HepG2 (cell line): Measurements from ENCODE around the gene LCP2. TPM values are rescaled to one million over a fixed set of nuclear protein-coding genes. Genes with fewer than 3 reads are reported as not detected.

Experiments used
- ATAC-seq: fragments of 200-7000 bp; cut with Tn5 transposase; 3 replicates; pipeline ENCODE4 v1.9.1; 2020; ENCODE audit warnings: mild to moderate bottlenecking, moderate library complexity
- BruUV-seq: library from RNA; stranded (reverse); fragments of 400-500 nt; replicated peaks from 2 replicates; lab custom pipeline; 2021; lab: Mats Ljungman, UMichigan
- CTCF ChIA-PET: fragments of 300-600 bp; formaldehyde crosslinking; extraction: SDS; loops from one replicate; lab custom pipeline; 2021; ENCODE audit warnings: low total read pairs, inconsistent platforms, low intra/inter-chr PET ratio; lab: Yijun Ruan, JAX
- POLR2A ChIA-PET: fragments of 350-600 bp; sonication (Branson Sonifier 250); formaldehyde crosslinking; loops from one replicate; lab custom pipeline; 2020; ENCODE audit warnings: antibody characterized with exemption, inconsistent platforms; lab: Yijun Ruan, JAX
- DNase-seq: peaks from one replicate; pipeline ENCODE4 v3.0.0-alpha.2; 2015; ENCODE audit warnings: low spot score
- FAIRE-seq: peaks from 3 replicates; lab custom pipeline; 2011; peaks lifted over from hg19 to GRCh38; lab: Jason Lieb, UNC
- H2AFZ ChIP-seq: one replicate; pipeline ENCODE4 v1.6.1; 2011; ENCODE audit warnings: low read length, inconsistent platforms
- H3K27ac ChIP-seq: fragments of 300-600 bp; 3 replicates; pipeline ENCODE4 v1.8.0; 2011; ENCODE audit warnings: mixed run types, mild to moderate bottlenecking, mixed read lengths, low read length, inconsistent platforms; ENCODE audit not compliant: insufficient read depth; ENCODE audit errors: extremely low read length
- H3K27me3 ChIP-seq, 2 experiments: fragments of 200-600 bp in 1 of 2; 2 replicates in 1 of 2; 3 replicates in 1 of 2; pipeline versions ENCODE4 v1.6.0 to v1.8.0; 2011; ENCODE audit warnings: low read length in 2 of 2, mild to moderate bottlenecking in 2 of 2, moderate library complexity in 2 of 2, inconsistent platforms in 1 of 2; ENCODE audit not compliant: insufficient read depth in 2 of 2, control insufficient read depth in 1 of 2
- H3K36me3 ChIP-seq, 2 experiments: fragments of 200-600 bp in 1 of 2; replicated peaks in 1 of 2; 2 replicates in 1 of 2; 3 replicates in 1 of 2; pipeline versions ENCODE4 v1.5.1 to v1.8.0; 2011; ENCODE audit warnings: low read length in 2 of 2, inconsistent platforms in 1 of 2; ENCODE audit not compliant: insufficient read depth in 2 of 2, control insufficient read depth in 1 of 2
- H3K4me1 ChIP-seq: 2 replicates; pipeline ENCODE4 v1.5.1; 2012; ENCODE audit warnings: low read length, inconsistent platforms; ENCODE audit not compliant: insufficient read depth
- H3K4me2 ChIP-seq: 2 replicates; pipeline ENCODE4 v1.6.0; 2011; ENCODE audit warnings: low read depth, low read length, inconsistent platforms
- H3K4me3 ChIP-seq, 3 experiments: fragments of 200-600 bp in 1 of 3; sonication (generic), shearing (Covaris generic) in 1 of 3; replicated peaks in 1 of 3; 2 replicates each; pipeline ENCODE4 v1.5.1; 2011 to 2016; ENCODE audit warnings: low read length in 3 of 3, inconsistent platforms in 2 of 3, low read depth in 2 of 3, mild to moderate bottlenecking in 2 of 3, control low read depth in 1 of 3, mixed read lengths in 1 of 3; ENCODE audit not compliant: insufficient read depth in 1 of 3
- H3K79me2 ChIP-seq: one replicate; pipeline ENCODE4 v1.6.1; 2011; ENCODE audit warnings: low read length, inconsistent platforms; ENCODE audit not compliant: insufficient read depth
- H3K9ac ChIP-seq: 2 replicates; pipeline ENCODE4 v1.6.0; 2011; ENCODE audit warnings: mild to moderate bottlenecking, low read depth, low read length, inconsistent platforms; ENCODE audit not compliant: insufficient read depth
- H3K9me3 ChIP-seq: 2 replicates; pipeline ENCODE4 v1.5.1; 2012; ENCODE audit warnings: mild to moderate bottlenecking, low read length
- H4K20me1 ChIP-seq: 2 replicates; pipeline ENCODE4 v1.6.0; 2011; ENCODE audit warnings: inconsistent platforms, mild to moderate bottlenecking, low read length, moderate library complexity; ENCODE audit not compliant: insufficient read depth
- CBX2 ChIP-seq, 2 experiments: fragments of 200-600 bp in 1 of 2; sonication (generic); formaldehyde crosslinking in 1 of 2; IDR thresholded peaks; 2 replicates each; pipeline versions ENCODE4 v1.7.0 to v1.8.1; 2018 to 2022; ENCODE audit warnings: low read depth in 2 of 2, low read length in 1 of 2, mild to moderate bottlenecking in 1 of 2, missing genetic modification reagents in 1 of 2
- CREM ChIP-seq, 2 experiments: sonication (generic) in 1 of 2; formaldehyde crosslinking in 1 of 2; IDR thresholded peaks; 2 replicates each; pipeline versions ENCODE4 v1.4.0 to v1.6.1; 2016 to 2020; ENCODE audit warnings: antibody characterized with exemption in 1 of 2, mild to moderate bottlenecking in 1 of 2, missing genetic modification reagents in 1 of 2
- DNMT1 ChIP-seq: sonication (generic); formaldehyde crosslinking; IDR thresholded peaks from 2 replicates; pipeline ENCODE4 v1.5.1; 2020; ENCODE audit warnings: mild to moderate bottlenecking, missing genetic modification reagents
- NFIB ChIP-seq: sonication (generic); formaldehyde crosslinking; IDR thresholded peaks from 2 replicates; pipeline ENCODE4 v1.9.0; 2021; ENCODE audit warnings: missing genetic modification reagents, mild to moderate bottlenecking, borderline replicate concordance
- RBM39 ChIP-seq: fragments of 200-400 bp; formaldehyde crosslinking; IDR thresholded peaks from one replicate; pipeline ENCODE4 v1.6.1; 2018; ENCODE audit warnings: antibody characterized with exemption, mild to moderate bottlenecking, low read depth, low read length; ENCODE audit not compliant: poor library complexity, severe bottlenecking
- RCOR2 ChIP-seq: IDR thresholded peaks from 2 replicates; pipeline ENCODE4 v1.6.1; 2016; ENCODE audit warnings: missing biosample characterization, missing genetic modification reagents
- TBP ChIP-seq: sonication (generic); formaldehyde crosslinking; IDR thresholded peaks from 2 replicates; pipeline ENCODE4 v1.5.0; 2020; ENCODE audit warnings: missing genetic modification reagents
- ZKSCAN1 ChIP-seq: fragments of 150-350 bp; IDR thresholded peaks from 2 replicates; pipeline ENCODE4 v1.6.1; 2014; ENCODE audit warnings: low read length
- ZNF337 ChIP-seq: sonication (generic); formaldehyde crosslinking; IDR thresholded peaks from 2 replicates; pipeline ENCODE4 v1.5.1; 2020; ENCODE audit warnings: missing genetic modification reagents, low read depth, mild to moderate bottlenecking, borderline replicate concordance
- ZNF510 ChIP-seq: sonication (generic); formaldehyde crosslinking; IDR thresholded peaks from 2 replicates; pipeline ENCODE4 v1.4.0; 2020; ENCODE audit warnings: low read depth, mild to moderate bottlenecking, missing genetic modification reagents
- ZNF7 ChIP-seq: IDR thresholded peaks from 2 replicates; pipeline ENCODE4 v1.6.1; 2016; ENCODE audit warnings: missing biosample characterization, missing genetic modification reagents
- ZNF747 ChIP-seq: sonication (generic); formaldehyde crosslinking; IDR thresholded peaks from 2 replicates; pipeline ENCODE4 v1.8.1; 2023; ENCODE audit warnings: missing genetic modification reagents, mild to moderate bottlenecking, borderline replicate concordance
- ZNF781 ChIP-seq: sonication (generic); formaldehyde crosslinking; IDR thresholded peaks from 2 replicates; pipeline ENCODE4 v1.5.1; 2020; ENCODE audit warnings: borderline replicate concordance, mild to moderate bottlenecking, missing genetic modification reagents; ENCODE audit errors: not compliant biosample characterization
- WGBS: methylation state at CpG from one replicate; pipeline ENCODE4 v1.1.6; 2017; ENCODE audit warnings: low lambda C conversion rate; 5-methylcytosine and 5-hydroxymethylcytosine counted together
- in situ Hi-C: cut with HindIII; loops from 2 replicates; pipeline ENCODE4 v1.10.0; 2017; ENCODE audit warnings: low pct_unique_long_range_greater_than_20kb; ENCODE audit not compliant: extremely low pct_ligation_motif_present
- intact Hi-C: fragments of 100-400 bp; cut with micrococcal nuclease; formaldehyde crosslinking; loops from one replicate; pipeline ENCODE4 v1.10.0; 2022; ENCODE audit not compliant: unreplicated experiment
- polyA plus RNA-seq, 8 experiments: library from polyadenylated mRNA; depleted of rRNA in 3 of 8; stranded (reverse) in 7 of 8; unstranded in 1 of 8; fragments of >200 nt; fragmentation: Illumina TruSeq in 4 of 8; extraction: Trizol in 4 of 8; gene quantifications; 2 replicates each; pipeline versions ENCODE4 v1.2.1 to v1.2.3, GENCODE V29; 2011 to 2016; ENCODE audit warnings: low read depth in 4 of 8, missing spikeins in 1 of 8, mixed read lengths in 1 of 8; ENCODE audit not compliant: insufficient read depth in 1 of 8
- total RNA-seq, 5 experiments: library from RNA; depleted of rRNA; stranded (reverse); fragments of >200 nt; fragmentation: Illumina TruSeq; extraction: Trizol; gene quantifications; 2 replicates each; pipeline ENCODE4 v1.2.3, GENCODE V29; 2016; ENCODE audit warnings: low read depth in 1 of 5

Gene LCP2
- total and polyA plus RNA-seq, 2 of the 13 experiments (the other 11 are each of a cell fraction or from before 2014, with no cell fraction given): not detected

GRCh38 chr5:170263906-170264305 lies 33.7 kb downstream of the LCP2 start:
- no peak for FAIRE-seq
- intact Hi-C loops (no loop called here), in situ Hi-C loops (loop anchor here (10.0 kb wide), 1 partner anchor 141 kb away; no protein-coding TSS in a partner anchor)
- Histone ChIP-seq H3K9me3 (no peaks in the 10 kb centered on the region), H3K4me1 (no peaks in the 10 kb centered on the region), H3K36me3 (no peaks in the 10 kb centered on the region), H4K20me1 (no peaks in the 10 kb centered on the region), H3K4me2 (no peak overlapping the region), H3K27ac (no peak overlapping the region), H3K79me2 (no peaks in the 10 kb centered on the region), H2AFZ (no peak overlapping the region), H3K4me3 (no peak overlapping the region), H3K27me3 (peaks cover 0 to 18% of the 10 kb centered on the region in 2 experiments; a peak in 2 of 5 replicates), H3K9ac (no peak overlapping the region)
- ChIA-PET POLR2A (no interaction called here), CTCF (no interaction called here)
- WGBS: 9% methylated on average over 4 of the region's 4 CpGs
- BruUV-seq: no TSS peak
- DNase-seq: no peak
- TF ChIP-seq ZNF7 (CRISPR knock-in tag): no peak
- no peak for TF ChIP-seq ZNF337 (CRISPR knock-in tag)
- no peak for TF ChIP-seq RBM39
- TF ChIP-seq ZNF781 (CRISPR knock-in tag): no peak
- no peak for TF ChIP-seq RCOR2 (CRISPR knock-in tag)
- no peak for TF ChIP-seq ZKSCAN1
- no peak for TF ChIP-seq CREM (IDR thresholded peaks at IDR 0.05)
- TF ChIP-seq CREM (CRISPR knock-in tag; IDR thresholded peaks at IDR 0.05): no peak
- no peak for TF ChIP-seq ZNF510 (CRISPR knock-in tag)
- TF ChIP-seq TBP (CRISPR knock-in tag): no peak
- no peak for TF ChIP-seq ZNF747 (CRISPR knock-in tag)
- no peak for TF ChIP-seq DNMT1 (CRISPR knock-in tag)
- no peak for TF ChIP-seq CBX2 (IDR thresholded peaks at IDR 0.05; ENCODE audit: low read depth, low read length)
- TF ChIP-seq CBX2 (CRISPR knock-in tag; IDR thresholded peaks at IDR 0.05; ENCODE audit: low read depth): no peak
- no peak for TF ChIP-seq NFIB (CRISPR knock-in tag)
- no peak for ATAC-seq
